Osteocyte (in vitro differentiated cells): ENCODE measurements around the gene PTPRB. TPM values are rescaled to one million over a fixed set of nuclear protein-coding genes. Genes with fewer than 3 reads are reported as not detected.
"Not testable (repeated sequence)": the region's sequence is repeated elsewhere in the genome, so short reads cannot be mapped to it uniquely, and the experiment has no call there.

Source experiments
- DNase-seq: peaks from one replicate; pipeline ENCODE4 v3.0.0; 2021; ENCODE audit warnings: mixed read lengths; ENCODE audit not compliant: unreplicated experiment; ENCODE audit errors: extremely low spot score
- H3K27ac Mint-ChIP-seq: one replicate; pipeline ENCODE4 v1.8.0; 2021; ENCODE audit warnings: mild to moderate bottlenecking, mixed read lengths; ENCODE audit not compliant: unreplicated experiment
- H3K27me3 Mint-ChIP-seq: one replicate; pipeline ENCODE4 v1.8.0; 2021; ENCODE audit warnings: mixed read lengths; ENCODE audit not compliant: unreplicated experiment
- H3K36me3 Mint-ChIP-seq: one replicate; pipeline ENCODE4 v1.8.0; 2021; ENCODE audit warnings: mixed read lengths; ENCODE audit not compliant: unreplicated experiment
- H3K4me1 Mint-ChIP-seq: one replicate; pipeline ENCODE4 v1.8.0; 2021; ENCODE audit warnings: mixed read lengths; ENCODE audit not compliant: unreplicated experiment
- H3K4me3 Mint-ChIP-seq: one replicate; pipeline ENCODE4 v1.8.0; 2021; ENCODE audit warnings: mild to moderate bottlenecking, moderate library complexity, mixed read lengths; ENCODE audit not compliant: unreplicated experiment
- H3K9me3 Mint-ChIP-seq: one replicate; pipeline ENCODE4 v1.8.0; 2021; ENCODE audit warnings: mixed read lengths; ENCODE audit not compliant: unreplicated experiment
- CTCF ChIP-seq: fragments of 200-600 bp; sonication (generic); IDR thresholded peaks from 2 replicates; pipeline ENCODE4 v1.5.0; 2021; ENCODE audit warnings: antibody characterized with exemption, mild to moderate bottlenecking, moderate library complexity
- total RNA-seq: library from RNA; stranded (reverse); gene quantifications from 2 replicates; pipeline ENCODE4 v1.2.1, GENCODE V29; 2021

The PTPRB gene
- total RNA-seq, 1 donor from 2014 or later, result 0.05 TPM

GRCh38 chr12:70513426-70513825 lies 123.8 kb downstream of the PTPRB start:
- Mint-ChIP-seq H3K4me3 (no peak overlapping the region), H3K9me3 (peaks cover 10% of the 10 kb centered on the region), H3K4me1 (no peaks in the 10 kb centered on the region), H3K36me3 (no peaks in the 10 kb centered on the region), H3K27me3 (no peaks in the 10 kb centered on the region), H3K27ac (no peak overlapping the region)
- no peak for DNase-seq
- TF ChIP-seq CTCF, result no peak

- Mint-ChIP-seq H3K27ac (no peak overlapping the region), H3K36me3 (no peaks in the 10 kb centered on the region), H3K4me1 (peaks cover 7% of the 10 kb centered on the region), H3K4me3 (no peak overlapping the region), H3K27me3 (no peaks in the 10 kb centered on the region), H3K9me3 (peaks cover 13% of the 10 kb centered on the region)
- DNase-seq, result no peak
- no peak for TF ChIP-seq CTCF
Observed at GRCh38 chr12:70508178-70508577, 129.1 kb downstream of the PTPRB start.

- no peak overlapping the region for H3K4me3 Mint-ChIP-seq
- H3K27ac Mint-ChIP-seq, result no peak overlapping the region
- no peak for TF ChIP-seq CTCF
- H3K27me3 Mint-ChIP-seq, result no peaks in the 10 kb centered on the region
- DNase-seq, result no peak
- peaks cover 13% of the 10 kb centered on the region for H3K9me3 Mint-ChIP-seq
- H3K36me3 Mint-ChIP-seq, result no peaks in the 10 kb centered on the region
- peaks cover 7% of the 10 kb centered on the region for H3K4me1 Mint-ChIP-seq
Observed at GRCh38 chr12:70507442-70507841, 129.8 kb downstream of the PTPRB start.

- Mint-ChIP-seq H3K4me3 (no peak overlapping the region), H3K9me3 (peaks cover 4% of the 10 kb centered on the region), H3K27me3 (peaks cover 10% of the 10 kb centered on the region), H3K27ac (no peak overlapping the region), H3K4me1 (no peaks in the 10 kb centered on the region), H3K36me3 (no peaks in the 10 kb centered on the region)
- no peak for DNase-seq
- TF ChIP-seq CTCF, result no peak
Observed at GRCh38 chr12:70497508-70497907, 139.7 kb downstream of the PTPRB start.

- H3K9me3 Mint-ChIP-seq, H3K27me3 Mint-ChIP-seq, H3K4me1 Mint-ChIP-seq, H3K4me3 Mint-ChIP-seq, H3K27ac Mint-ChIP-seq, DNase-seq, H3K36me3 Mint-ChIP-seq: not testable (repeated sequence)
Observed at GRCh38 chr12:70492904-70493303, 144.3 kb downstream of the PTPRB start.

GRCh38 chr12:70490928-70491327 lies 146.3 kb downstream of the PTPRB start:
- DNase-seq, H3K4me1 Mint-ChIP-seq, H3K27me3 Mint-ChIP-seq, H3K27ac Mint-ChIP-seq, H3K4me3 Mint-ChIP-seq, H3K36me3 Mint-ChIP-seq, H3K9me3 Mint-ChIP-seq: not testable (repeated sequence)
